ENCODE data around the gene SMIM38.

Gene SMIM38

GRCh38 chr11:69162505-69162904 lies 6.8 kb downstream of the SMIM38 start:
- no peak for DNase-seq

DNA sequence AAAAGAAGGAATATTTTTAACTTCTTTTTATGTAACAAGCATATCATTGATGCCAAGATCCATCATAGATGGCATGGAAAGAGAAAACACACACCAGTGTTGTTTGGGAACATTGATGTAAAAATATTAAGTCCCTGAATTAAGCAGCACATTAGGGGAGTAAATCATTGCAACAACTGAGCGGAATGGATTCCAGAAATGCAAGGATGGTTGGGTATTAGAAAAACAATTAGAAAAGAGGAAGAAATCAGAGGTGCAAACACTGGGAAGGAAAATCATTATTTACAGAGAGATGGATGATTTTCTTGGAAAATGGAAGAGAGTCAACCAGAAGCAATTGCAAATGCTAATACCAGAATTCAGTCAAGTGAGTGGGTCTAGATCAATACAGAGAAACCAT lies 8.1 kb downstream of the SMIM38 start:
- DNase-seq = no peak

DNA sequence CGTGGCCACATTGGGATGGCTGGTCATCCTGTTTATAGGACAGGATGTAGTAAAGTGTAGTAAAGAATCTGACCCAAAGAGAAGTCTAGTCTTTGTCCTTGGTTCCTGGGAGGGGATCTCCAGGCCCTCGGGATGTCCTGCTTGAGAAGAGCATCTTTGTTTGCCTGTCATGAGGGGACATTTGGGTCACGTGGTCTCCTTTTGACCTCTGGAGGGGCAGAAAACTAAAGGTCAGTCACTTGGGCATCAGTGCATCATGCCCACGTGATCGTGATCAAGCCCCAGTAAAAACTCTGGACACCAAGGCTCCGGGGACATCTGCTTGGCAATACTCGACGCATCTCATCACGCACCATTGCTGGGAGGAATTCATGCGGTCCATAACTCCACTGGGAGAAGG lies 9.1 kb downstream of the SMIM38 start:
- no peak for DNase-seq

DNA sequence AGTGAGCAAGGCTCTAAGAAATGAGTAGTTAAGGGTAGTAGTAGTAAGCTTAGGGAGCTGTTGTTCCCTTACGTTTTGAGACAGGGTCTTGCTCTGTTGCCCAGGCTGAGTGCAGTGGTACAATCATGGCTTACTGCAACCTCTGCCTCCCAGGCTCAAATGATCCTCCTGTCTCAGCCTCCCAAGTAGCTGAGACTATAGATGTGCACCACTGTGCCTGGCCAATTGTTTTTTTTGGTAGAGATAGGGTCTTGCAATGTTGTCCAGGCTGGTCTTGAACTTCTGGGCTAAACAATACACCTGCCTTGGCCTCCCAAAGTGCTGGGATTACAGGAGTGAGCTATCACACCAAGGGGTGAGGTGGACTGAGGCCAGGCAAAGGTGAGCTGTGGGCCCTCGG lies 10.0 kb downstream of the SMIM38 start:
- DNase-seq = no peak

DNA sequence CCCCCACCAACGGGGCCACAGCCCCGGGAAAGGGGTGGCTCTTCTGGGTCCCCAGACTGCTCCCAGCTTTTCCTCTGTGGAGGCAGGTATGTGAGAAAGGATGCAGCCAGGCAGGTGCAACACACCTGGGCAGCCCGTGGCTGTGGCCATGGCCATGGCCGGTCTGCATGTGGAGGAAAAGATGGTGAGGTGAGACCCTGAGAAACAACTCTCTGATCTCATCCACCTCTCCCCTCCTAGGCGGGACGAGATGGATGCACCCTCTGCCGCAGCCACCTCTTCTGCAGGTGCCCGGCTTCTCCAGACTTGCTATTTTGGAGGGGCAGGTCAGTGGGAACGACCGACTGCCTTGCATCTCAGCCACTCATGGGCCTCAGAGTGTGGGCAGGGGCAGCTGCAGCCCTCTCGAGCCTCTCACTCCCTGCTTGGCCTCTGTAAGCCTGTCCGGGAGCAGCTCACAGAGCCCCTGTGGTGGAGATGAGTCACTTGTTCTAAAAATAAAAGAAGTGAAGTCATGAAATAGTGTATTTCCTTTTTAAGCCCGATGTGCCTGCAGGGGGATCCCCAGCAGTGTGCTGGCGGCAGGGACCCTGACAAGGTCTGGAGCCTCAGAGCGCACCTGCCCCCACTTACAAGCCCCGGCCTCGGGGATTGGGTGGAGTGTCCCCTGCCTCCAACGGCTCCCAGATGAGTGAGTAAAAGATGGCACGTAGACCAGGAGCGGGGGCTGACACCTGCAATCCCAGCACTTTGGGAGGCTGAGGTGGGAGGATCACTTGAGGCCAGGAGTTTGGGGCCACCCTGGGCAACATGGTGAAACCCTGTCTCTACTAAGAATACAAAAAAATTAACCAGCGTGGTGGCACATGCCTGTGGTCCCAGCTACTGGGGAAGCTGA lies 10.7 kb downstream of the SMIM38 start:
- DNase-seq = no peak

DNA sequence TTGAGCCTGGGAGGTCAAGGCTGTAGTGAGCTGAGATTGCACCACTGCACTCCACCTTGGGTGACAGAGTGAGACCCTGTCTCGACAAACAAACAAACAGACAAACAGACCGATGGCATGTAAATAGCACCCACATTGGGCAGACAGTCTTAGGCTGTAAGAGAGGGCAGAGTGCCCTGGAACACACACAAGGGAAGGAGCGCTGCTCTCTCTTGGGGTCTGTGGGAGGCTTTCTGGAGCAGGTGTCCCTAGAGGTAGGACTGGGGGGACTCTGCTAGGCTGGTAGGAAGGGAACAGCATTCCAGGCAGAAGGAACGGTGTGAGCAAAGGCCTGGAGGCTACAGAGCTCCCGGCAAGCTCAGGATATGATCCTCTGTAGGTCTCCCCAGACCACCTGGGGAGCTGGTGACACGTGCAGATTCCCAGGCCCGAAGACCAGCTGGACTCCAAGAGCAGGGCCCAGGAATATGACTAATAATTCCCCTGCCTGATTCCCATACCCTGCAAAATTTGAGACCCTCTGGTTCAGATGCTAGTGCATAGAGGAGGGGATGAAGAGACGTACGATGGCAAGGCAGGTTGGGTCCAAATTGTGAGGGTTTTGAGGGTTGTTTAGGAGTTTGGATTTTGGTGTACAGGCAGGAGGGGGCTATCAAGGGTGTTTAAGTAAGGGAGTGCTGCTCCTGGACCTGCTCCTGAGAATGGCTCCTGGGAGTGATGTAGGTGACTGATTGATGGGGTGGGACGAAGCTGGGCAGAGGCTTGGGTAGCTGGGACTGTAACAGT lies 11.6 kb downstream of the SMIM38 start:
- DNase-seq = no peak

DNA sequence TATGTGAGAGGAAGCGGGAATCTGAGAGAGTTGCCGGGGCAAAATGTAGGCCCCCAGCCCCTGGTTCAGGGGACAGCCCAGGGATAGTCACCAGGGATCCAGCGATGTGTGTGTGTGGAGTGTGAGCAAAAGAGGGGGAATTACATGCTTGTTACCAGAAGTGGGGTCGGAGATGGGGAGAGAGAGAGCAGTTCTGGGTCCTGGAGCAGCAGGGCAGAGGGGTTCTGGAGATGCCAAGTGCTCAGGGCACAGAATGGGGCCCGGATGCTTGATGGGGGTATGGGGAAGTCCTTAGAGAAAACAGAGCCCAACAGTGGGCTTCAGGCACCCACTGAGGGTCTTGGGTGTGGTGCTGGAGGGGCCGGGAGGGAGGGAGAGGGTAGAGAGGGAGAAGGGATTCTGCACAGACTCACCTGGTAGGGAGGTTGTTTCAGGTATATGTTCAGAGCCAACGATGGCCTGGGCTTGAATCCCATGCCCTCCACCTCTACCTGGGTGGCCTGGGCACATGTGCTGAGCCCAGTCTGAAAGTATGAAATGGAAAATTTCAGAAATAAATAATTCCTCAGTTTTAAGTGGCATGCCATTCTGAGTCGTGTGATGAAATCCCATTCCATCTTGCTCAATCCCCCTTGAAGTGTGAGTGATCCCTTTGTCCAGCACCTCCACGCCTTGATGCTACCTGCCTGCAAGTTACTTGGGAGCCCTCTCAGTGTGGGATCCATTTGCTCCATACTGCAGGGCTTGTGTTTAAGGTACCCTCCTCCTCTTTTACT lies 12.4 kb downstream of the SMIM38 start:
- DNase-seq = no peak

DNA sequence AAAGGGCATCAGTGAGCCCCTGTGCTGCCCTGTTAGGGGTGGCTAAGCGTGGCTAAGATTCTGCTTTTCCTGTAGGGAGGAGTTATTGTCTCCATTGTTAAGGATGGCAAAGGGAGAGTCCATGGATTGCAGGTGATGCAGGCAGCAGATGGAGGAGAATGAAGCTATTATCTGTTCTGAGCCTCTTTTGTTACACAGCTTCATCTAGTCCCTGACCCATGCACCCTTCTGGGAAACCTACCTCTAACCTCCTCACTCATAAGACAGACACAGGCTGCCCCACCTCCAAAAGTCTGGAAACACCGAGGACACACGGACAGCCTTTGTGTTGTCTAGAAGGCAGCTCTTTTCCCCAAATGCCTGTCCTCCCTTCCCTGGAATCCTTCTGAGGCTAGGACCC lies 13.7 kb downstream of the SMIM38 start:
- no peak for DNase-seq

DNA sequence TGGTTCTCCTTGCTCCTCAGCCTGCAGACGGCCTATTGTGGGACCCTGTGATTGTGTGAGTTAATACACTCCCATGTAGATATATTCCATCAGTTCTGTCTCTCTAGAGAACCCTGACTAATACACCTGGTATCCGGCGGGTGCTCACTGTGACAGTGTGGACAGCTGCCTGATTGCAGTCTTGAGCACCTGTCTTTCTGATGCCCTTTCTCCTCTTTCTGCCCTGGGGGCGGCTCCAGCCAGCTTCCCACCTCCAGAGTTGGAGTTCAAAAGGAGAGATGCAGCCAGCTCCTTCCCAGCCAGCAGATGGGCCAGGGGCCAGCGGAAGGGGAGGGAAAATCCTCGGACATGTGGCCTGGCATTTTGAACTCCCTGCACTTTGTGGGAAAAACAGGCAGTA lies 15.0 kb downstream of the SMIM38 start:
- no peak for DNase-seq

DNA sequence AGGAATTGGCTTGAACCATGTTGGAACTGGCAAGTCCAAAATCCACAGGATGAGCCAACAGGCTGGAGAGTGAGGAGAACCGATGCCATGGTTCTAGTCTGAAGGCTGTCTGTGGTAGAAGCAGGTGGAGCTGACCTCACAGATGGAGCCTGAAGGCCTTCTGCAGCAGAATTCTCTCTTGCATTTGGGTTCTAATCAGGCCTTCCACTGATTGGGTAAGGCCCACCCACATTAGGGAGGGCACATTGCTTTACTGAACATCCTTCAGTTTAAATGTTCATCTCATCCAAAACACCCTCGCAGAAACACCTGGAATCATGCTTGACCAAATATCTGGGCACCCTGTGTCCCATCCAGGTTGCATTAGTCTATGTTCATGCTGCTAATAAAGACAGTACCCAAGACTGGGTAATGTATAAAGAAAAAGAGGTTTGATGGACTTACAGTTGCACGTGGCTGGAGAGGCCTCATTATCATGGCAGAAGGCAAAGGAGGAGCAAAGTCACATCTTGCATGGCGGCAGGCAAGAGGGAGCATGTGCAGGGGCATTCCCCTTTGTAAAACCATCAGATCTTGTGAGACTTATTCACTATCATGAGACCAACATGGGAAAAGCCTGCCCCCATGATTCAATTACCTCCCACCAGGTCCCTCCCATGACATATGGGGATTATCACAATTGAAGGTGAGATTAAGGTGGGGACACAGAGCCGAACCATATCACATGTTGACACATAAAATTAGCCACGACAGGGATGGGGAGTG lies 15.9 kb downstream of the SMIM38 start:
- no peak for DNase-seq

DNA sequence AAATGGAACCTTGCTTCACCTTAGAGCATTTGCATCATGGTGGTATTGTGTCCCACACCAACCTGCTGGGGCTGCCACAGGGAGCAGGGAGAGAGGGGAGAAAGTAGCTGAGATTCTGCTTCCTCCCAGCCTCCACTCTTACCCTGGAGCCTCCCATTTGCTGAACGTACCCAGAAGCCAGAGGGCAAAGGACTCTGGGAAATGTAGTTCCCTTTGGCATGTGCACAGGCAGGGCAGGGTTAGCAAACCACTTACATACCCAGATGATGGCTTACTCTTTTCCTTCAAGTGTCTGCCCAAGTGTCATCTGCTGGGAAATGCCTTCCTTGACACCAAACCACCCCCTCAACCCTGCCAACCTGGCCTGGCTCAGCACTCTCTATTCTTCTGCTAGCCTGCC lies 16.9 kb downstream of the SMIM38 start:
- DNase-seq = no peak

GRCh38 chr11:69173331-69173730 lies 17.6 kb downstream of the SMIM38 start:
- no peak for DNase-seq

- DNase-seq = no peak
These were observed 18.3 kb downstream of the SMIM38 start for GRCh38 chr11:69173925-69174581.

DNA sequence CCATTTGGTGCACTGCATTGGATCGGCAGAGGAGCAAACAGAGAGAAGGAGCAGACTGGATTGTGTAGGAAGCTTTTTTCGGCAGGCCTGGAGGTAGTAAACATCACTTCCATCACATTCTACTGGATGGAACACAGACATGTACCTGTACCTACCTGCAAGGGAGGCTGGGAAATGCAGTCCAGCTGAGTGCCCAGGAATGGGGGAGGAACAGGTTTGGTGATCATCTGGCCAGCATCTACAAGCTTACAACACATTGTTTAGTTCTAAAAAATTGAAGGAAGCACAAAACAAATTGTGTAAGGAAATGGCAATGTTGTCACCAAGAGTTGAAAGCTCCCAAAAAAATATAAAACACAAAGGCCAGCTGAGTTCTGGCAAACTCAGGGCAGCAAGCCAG lies 19.1 kb downstream of the SMIM38 start:
- no peak for DNase-seq

- DNase-seq = no peak
These were observed 23.2 kb downstream of the SMIM38 start for GRCh38 chr11:69178819-69179482.

DNA sequence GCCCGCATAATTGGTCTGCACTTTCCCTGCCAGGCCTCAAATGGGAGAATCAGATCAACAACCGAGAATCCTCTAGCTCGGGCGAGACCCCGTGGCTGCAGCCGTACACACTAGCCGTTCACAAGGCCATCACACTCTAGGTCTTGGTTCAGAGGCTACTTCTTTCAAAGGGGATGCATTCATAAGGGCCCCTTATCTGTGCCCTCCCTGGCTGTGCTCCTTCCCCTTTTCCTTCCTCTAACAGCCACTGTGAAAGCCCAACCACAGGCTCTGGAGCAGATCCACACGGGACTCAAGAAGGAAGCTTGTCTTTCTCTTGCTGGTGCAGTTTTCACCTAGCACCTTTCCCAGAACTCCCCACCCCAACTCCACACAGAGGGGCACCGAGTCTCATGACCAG lies 24.5 kb downstream of the SMIM38 start:
- DNase-seq = no peak

DNA sequence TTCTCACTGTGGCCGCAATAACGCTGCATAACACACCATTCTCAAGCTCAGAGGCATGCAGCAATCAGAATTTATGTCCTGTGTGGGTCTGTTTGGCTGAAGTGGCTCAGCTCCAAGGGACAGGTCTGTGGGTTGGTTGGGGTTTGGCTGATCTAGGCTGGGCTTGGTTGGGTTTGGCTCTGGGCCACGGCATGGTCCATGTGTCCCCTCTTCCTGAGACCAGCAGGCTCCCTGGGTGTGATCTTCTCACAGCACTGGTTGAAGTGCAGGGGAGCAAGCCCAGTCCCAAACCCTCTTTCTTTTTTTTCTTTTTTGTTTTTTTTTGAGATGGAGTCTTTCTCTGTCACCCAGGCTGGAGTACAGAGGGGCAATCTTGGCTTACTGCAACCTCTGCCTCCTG lies 25.0 kb downstream of the SMIM38 start:
- no peak for DNase-seq

DNA sequence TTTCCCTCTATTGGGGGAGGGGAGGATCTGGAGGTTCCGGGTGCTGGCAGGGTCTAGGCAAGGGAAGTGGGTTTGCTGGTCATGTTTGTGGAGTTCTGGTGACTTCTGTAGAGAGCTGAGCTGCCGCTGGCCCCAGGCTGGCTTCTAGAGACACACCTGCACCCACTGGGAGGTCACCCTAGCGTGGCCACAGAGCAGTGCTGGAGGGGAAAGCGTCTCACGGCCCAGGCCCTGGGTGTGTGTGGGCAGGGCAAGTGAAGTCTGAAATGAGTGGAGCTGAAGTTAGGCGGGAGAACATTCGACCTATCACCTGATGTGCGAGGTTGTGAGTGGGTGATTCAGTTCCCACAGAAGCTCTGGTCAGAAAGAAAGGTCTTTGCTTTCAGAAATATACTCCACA lies 27.9 kb downstream of the SMIM38 start:
- DNase-seq = no peak

DNA sequence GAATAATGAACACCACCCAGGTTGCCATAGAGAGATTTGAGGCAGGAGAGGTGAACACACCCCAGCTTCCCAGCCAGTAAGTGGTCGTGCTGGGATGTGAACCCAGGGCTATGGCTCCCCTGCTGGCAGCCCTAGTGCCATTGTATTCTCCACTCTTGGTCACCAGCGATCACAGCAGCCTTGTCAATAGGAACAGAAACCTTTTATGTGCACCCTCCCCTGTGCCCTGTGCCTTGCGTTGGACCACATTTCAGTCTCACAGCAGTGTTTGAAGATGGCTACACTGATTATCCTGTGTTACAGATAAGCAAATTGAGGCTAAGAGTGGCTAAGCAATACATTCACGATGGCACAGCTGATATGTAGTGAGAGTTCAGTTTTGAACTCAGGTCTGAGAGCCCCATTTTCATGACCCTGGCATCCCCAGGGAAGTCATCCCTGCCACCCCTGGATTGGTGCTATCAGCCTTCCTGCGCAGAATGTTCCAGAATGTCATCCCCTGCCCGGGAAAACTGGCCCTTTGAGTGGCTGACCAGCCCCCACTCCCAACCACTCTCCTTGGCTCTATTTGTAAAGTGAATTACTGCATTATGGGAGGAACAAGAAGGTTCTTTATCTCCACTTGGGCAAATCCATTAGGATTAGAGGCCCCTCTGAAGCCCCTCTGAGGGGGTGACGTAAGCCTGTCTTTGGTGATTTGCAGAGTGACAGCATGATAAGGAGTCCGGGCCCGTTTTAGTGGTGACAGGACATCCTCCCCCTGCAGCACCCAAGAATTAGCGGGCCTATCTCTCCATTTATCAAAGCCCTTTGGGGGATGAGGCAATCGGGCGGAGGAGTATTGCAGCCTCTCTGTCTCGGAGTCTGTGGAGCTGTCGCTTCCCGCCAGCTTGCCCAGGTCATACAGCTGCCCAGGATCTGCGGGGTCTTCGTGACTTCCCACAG lies 30.9 kb downstream of the SMIM38 start:
- no peak for DNase-seq

DNA sequence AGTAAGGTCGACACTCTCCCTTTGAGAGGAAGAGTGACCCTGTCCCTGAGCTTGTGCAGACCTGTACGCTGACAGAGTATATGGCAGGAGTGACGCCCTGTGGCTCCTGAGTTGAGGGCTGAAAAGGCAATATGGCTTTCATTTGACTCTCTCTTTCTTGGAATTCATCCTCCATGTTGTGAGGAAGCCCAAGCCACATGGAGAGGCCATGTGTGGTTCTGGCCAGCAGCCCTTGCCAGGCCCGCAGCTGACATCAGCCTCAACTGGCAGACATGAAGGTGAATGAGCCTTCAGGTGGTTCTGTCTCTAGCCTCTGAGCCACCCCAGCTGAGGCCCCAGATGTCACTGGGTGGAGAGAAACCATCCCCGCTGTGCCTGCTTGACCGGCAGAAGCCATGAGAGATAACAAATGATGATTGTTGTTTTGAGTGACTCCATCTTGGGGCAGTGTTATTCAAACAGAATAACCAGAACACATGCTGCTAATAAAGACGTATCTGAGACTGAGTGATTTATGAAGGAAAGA lies 31.9 kb downstream of the SMIM38 start:
- no peak for DNase-seq
